GM18507 (cell line): Measurements from ENCODE around the gene SLC25A52.
"Not testable (repeated sequence)": the region's sequence is repeated elsewhere in the genome, so short reads cannot be mapped to it uniquely, and the experiment has no call there.

Experiments used
- DNase-seq: peaks from one replicate; pipeline ENCODE4 v3.0.0; 2011; ENCODE audit warnings: low read depth; ENCODE audit not compliant: insufficient read length; ENCODE audit errors: extremely low spot score
- FAIRE-seq: peaks from 2 replicates; lab custom pipeline; 2011; peaks lifted over from hg19 to GRCh38; lab: Jason Lieb, UNC

SLC25A52 gene, protein sequence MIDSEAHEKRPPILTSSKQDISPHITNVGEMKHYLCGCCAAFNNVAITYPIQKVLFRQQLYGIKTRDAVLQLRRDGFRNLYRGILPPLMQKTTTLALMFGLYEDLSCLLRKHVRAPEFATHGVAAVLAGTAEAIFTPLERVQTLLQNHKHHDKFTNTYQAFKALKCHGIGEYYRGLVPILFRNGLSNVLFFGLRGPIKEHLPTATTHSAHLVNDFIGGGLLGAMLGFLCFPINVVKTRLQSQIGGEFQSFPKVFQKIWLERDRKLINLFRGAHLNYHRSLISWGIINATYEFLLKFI

DNA sequence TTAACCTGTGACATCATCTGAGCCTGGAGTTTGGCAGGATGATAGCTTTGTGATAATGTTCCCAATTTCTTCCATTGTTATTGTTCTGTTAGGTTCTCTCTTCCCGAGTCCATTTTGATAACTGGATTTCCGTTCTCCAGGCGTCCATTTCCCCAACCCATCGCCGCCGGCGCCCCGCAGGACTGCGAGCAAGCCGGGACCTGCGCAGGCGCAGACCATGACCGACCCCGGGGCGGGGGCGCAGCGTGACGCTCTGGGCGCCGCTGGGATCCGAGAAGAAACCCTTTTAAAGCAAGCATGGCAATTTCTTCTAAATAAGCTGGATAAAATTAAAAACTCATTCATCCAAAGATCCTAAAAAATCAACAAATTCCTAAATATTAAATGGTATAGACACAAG is at the start of gene SLC25A52:
Gene SLC25A52 (minus strand): TSS at position 186 of the 400 bp plus-strand sequence. CDS start 219 bp downstream, outside the sequence.
- no peak for DNase-seq
- no peak for FAIRE-seq

DNA sequence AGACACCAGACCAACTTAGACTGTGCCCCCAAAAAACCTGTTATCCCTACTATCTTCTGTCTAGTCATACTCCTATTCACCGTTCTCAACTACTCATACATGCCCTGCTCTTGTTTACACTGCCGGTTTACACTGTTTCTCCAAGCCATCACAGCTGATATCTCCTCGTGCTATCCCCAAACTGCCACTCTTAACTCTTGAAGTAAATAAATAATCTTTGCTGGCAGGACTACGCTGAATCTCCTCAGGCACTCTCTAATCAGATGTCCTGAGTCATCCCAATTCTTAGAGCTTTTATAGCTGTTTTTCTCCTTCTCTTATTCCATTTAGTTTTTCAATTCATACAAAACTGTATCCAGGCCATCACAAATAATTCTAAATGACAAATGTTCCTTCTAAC is 48.4 kb upstream of the SLC25A52 start:
- FAIRE-seq, DNase-seq: not testable (repeated sequence)

GRCh38 chr18:31801078-31801477 is 40.4 kb upstream of the SLC25A52 start:
- FAIRE-seq (no peak), DNase-seq (no peak)

- FAIRE-seq, DNase-seq: not testable (repeated sequence)
Measured at GRCh38 chr18:31799257-31799656, 38.6 kb upstream of the SLC25A52 start.

GRCh38 chr18:31798399-31798798 is 37.7 kb upstream of the SLC25A52 start:
- DNase-seq (no peak), FAIRE-seq (no peak)

DNA sequence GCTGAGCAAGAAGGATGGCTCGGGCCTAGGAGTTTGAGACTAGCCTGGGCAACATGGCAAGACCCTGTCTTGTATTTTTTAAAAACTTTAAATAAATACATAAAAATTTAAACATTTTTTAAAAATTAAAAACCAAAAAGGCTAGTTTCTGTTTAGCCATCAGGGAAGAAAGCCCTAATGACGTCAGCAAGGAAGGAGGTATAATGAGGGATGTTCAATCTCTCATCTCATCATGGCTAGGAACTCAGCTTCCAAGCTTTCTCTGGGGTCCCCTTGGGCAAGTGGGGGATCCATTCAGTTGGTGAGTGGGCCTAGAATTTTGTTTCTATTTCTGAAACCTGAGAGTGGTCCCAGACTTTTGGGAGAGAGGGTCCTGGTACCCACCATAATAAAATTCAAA is 35.1 kb upstream of the SLC25A52 start:
- DNase-seq, result no peak
- FAIRE-seq, result no peak

- no peak for FAIRE-seq
- DNase-seq, result no peak
Measured at GRCh38 chr18:31793531-31793930, 32.9 kb upstream of the SLC25A52 start.

GRCh38 chr18:31792580-31792911 is 31.9 kb upstream of the SLC25A52 start:
- FAIRE-seq, result no peak

DNA sequence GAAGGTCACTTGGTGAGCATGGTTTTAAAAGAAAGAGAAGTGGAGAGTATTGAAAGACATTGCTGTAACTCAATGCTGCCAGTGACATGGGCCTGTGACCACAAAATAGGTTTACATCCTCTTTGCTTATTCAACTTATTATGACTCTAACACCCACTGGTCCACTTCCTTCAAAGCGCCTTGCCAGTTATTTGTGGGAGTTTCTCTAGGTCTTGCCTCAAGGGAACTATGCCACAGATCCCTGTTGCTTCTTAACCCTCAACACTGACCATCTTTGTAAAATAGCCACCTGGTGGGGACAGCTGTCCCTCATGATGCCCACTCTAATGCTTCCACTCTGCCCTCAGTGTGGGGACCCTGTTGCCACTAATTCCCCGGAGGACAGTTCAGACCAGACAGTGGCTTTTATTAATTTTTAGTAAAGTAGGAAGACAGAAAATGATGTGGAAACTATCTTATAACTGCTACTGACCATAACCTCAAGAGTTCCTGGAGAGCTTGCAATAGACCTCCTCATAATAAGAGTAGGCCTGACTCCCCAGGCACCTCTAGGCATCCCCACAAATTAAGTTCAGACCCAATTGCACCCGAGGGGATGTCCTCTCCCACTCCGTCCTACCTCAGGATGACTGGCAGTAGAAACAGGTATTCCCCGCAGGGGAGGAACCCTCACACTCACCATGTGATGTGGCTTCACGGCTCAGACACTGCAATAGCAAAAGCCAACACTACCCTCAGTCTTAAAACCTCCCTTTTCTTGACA is 31.3 kb upstream of the SLC25A52 start:
- peak; percentile 93 for FAIRE-seq

More at GRCh38 chr18:31792580-31792911, 31.9 kb upstream of the SLC25A52 start:
- DNase-seq, result no peak

DNA sequence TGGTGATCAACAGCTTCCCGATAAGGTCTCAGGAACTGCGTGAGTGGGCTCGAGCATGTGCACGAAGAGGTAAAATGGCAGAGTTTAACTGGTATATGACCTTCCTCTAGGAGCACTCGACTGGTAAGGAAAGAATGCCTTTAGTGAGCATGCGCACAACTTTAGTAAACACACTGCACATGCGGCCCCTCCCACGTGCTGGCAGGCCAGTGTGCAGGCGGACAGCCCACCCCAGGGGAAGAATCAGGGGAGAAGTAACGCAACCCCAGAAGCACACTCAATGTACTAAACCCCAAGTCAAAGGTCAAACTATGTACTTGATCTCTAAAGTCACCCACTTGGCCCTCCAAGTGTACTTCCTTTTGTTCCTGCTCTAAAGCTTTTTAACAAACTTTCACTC is 28.7 kb upstream of the SLC25A52 start:
- FAIRE-seq (no peak), DNase-seq (no peak)

More for the DNA sequence above, 31.3 kb upstream of the SLC25A52 start:
- peak; percentile 47 for DNase-seq

GRCh38 chr18:31783059-31783458 is 22.4 kb upstream of the SLC25A52 start:
- DNase-seq, result no peak

DNA sequence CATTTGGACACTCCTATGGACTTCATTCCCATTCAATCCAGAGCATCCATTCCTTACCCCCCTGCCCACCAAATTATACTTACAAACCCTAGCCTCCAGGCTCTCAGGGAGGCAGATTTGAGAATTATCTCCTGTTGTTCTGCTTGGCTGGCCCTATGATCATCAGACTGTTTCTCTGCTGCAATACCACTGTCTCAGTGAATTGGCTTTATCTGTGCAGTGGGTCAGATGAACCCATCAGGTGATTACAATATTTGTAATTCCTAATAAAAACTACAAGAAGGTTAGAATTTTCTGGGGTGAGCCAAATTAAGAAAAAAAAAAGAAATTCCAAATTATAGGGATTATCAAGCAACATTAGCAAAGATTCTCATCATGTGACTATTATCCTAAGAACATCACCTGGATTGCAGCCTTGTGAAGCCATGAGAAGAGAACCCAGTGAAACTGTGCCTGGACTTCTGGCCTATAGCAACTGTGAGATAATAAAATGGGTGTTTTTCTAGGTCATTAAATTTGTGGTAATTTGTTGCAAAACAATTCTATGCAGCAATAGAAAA is 17.8 kb upstream of the SLC25A52 start:
- DNase-seq (no peak), FAIRE-seq (no peak)

More at GRCh38 chr18:31783059-31783458, 22.4 kb upstream of the SLC25A52 start:
- no peak for FAIRE-seq

GRCh38 chr18:31776093-31776492 is 15.4 kb upstream of the SLC25A52 start:
- no peak for FAIRE-seq

DNA sequence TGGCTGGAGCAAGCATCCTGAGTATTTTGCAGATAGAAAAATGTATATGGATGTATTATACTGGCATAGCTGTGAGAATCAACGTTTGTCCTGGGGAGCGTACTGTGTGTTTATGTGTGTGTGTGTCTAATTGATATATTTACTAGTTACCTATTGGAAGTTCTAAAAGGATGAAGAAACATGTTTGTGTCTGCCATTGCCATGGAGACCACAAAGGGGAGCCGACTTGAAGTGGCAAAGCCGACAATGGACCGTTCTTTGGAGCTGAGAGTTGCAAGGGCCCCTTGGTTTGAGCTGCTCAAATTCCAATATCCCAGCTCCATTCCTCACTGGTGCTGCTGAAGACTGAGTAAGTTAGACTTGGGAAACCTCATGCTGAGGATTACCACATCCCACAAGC is 14.3 kb upstream of the SLC25A52 start:
- DNase-seq (no peak), FAIRE-seq (no peak)

More at GRCh38 chr18:31776093-31776492, 15.4 kb upstream of the SLC25A52 start:
- no peak for DNase-seq

DNA sequence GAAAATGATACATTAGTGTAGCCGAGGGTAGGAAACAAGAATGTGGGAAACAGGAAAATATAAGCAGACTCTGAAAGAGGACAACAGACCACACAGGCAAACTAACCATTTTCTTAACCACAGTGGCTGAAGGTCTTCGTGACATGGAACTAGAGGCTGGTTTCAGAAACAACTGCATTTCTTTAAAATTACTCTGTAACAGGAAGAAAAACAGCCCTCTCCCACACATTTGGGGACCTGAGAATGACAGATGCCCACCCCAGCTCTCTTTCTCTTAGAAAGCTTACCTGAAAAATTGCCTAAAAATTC is 13.8 kb upstream of the SLC25A52 start:
- FAIRE-seq (peak; percentile 71), DNase-seq (no peak)

GRCh38 chr18:31773774-31774476 is 13.2 kb upstream of the SLC25A52 start:
- FAIRE-seq (no peak), DNase-seq (no peak)

DNA sequence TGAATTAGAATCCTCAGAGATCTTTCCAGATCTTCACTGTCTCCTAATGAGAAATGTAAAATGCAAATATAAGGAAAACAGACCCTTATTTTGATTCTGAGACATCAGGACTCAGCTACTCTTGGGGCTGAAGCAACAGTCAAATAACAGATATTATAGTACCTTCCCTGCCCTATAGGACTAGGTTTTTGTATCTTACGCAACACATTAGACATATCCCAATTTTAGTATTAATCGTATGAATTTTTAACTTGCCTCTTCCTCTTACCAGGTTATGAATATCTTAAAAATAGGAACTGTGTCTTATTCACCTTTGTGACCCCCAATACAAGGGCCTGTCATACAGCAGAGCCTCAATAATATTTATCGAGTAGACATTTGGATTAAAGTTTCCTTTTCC is 12.0 kb upstream of the SLC25A52 start:
- DNase-seq (no peak), FAIRE-seq (no peak)

- DNase-seq (no peak), FAIRE-seq (no peak)
Measured at GRCh38 chr18:31750273-31750672, 10.4 kb downstream of the SLC25A52 start.

GRCh38 chr18:31746396-31746795 is 14.3 kb downstream of the SLC25A52 start:
- FAIRE-seq, result no peak
- no peak for DNase-seq
